DND-41 (cell line): ENCODE data around the gene ZSCAN25.

Experiments used
- ATAC-seq: fragments of 200-7000 bp; cut with Tn5 transposase; 3 replicates; pipeline ENCODE4 v1.9.1; 2021; ENCODE audit warnings: low read depth; ENCODE audit not compliant: insufficient read depth
- DNase-seq: peaks from one replicate; pipeline ENCODE4 v3.0.0-alpha.2; 2020
- H2AFZ ChIP-seq: 2 replicates; pipeline ENCODE4 v1.6.0; 2012; ENCODE audit warnings: low read depth, low read length
- H3K27ac ChIP-seq: 2 replicates; pipeline ENCODE4 v1.5.1; 2012; ENCODE audit warnings: low read length, inconsistent platforms
- H3K27me3 ChIP-seq: fragments of 200-600 bp; sonication (generic); 2 replicates; pipeline ENCODE4 v1.6.0; 2012; ENCODE audit warnings: low read length, mild to moderate bottlenecking, inconsistent platforms; ENCODE audit not compliant: insufficient read depth, poor library complexity
- H3K36me3 ChIP-seq: 2 replicates; pipeline ENCODE4 v1.5.1; 2012; ENCODE audit warnings: low read length, inconsistent platforms; ENCODE audit not compliant: insufficient read depth
- H3K4me1 ChIP-seq: 2 replicates; pipeline ENCODE4 v1.5.1; 2012; ENCODE audit warnings: mild to moderate bottlenecking, low read length; ENCODE audit not compliant: insufficient read depth
- H3K4me2 ChIP-seq: 2 replicates; pipeline ENCODE4 v1.6.0; 2012; ENCODE audit warnings: mild to moderate bottlenecking, moderate library complexity, low read length, inconsistent platforms; ENCODE audit not compliant: insufficient read depth
- H3K4me3 ChIP-seq, 2 experiments: fragments of 200-600 bp in 1 of 2; shearing (Covaris generic) in 1 of 2; 2 replicates each; pipeline ENCODE4 v1.5.1; 2012 to 2016; ENCODE audit warnings: inconsistent platforms in 2 of 2, low read length in 2 of 2, mild to moderate bottlenecking in 2 of 2, low read depth in 1 of 2, moderate library complexity in 1 of 2
- H3K79me2 ChIP-seq: 2 replicates; pipeline ENCODE4 v1.6.0; 2012; ENCODE audit warnings: low read length, inconsistent platforms; ENCODE audit not compliant: insufficient read depth
- H3K9ac ChIP-seq: 2 replicates; pipeline ENCODE4 v1.6.0; 2012; ENCODE audit warnings: low read depth, mild to moderate bottlenecking, inconsistent platforms, low read length, moderate library complexity
- H3K9me3 ChIP-seq: 2 replicates; pipeline ENCODE4 v1.5.1; 2012; ENCODE audit warnings: low read length, moderate library complexity, mild to moderate bottlenecking, inconsistent platforms; ENCODE audit not compliant: insufficient read depth, severe bottlenecking
- H4K20me1 ChIP-seq: 2 replicates; pipeline ENCODE4 v1.6.0; 2012; ENCODE audit warnings: low read length; ENCODE audit not compliant: insufficient read depth
- CTCF ChIP-seq: IDR thresholded peaks from 2 replicates; pipeline ENCODE4 v1.5.1; 2012; ENCODE audit warnings: borderline replicate concordance, low read length, moderate library complexity, mild to moderate bottlenecking; ENCODE audit not compliant: poor library complexity, severe bottlenecking; ENCODE audit errors: extremely low read depth
- EZH2 ChIP-seq: IDR thresholded peaks from 3 replicates; pipeline ENCODE4 v1.6.1; 2012; ENCODE audit warnings: borderline replicate concordance, low read depth, mild to moderate bottlenecking, moderate library complexity, low read length, inconsistent platforms; ENCODE audit not compliant: severe bottlenecking

The ZSCAN25 gene

GRCh38 chr7:99623702-99624447, 7.1 kb downstream of the ZSCAN25 start:
- peaks cover 97% of the 10 kb centered on the region for H3K36me3 ChIP-seq
- TF ChIP-seq EZH2: no peak
- TF ChIP-seq CTCF: no peak
- peak overlapping the region; percentile 99 for H3K27ac ChIP-seq

GRCh38 chr7:99624484-99624883, 7.7 kb downstream of the ZSCAN25 start:
- Histone ChIP-seq H3K4me2 (peak overlapping the region; percentile 63), H3K36me3 (peaks cover 97% of the 10 kb centered on the region), H3K27me3 (no peaks in the 10 kb centered on the region), H3K9me3 (no peaks in the 10 kb centered on the region), H3K27ac (peak overlapping the region; percentile 99), H3K4me1 (peaks cover 68% of the 10 kb centered on the region), H3K4me3 (peak overlapping the region in 1 of 2 experiments; percentile 53; a peak in 2 of 4 replicates), H2AFZ (peak overlapping the region; percentile 9; the same call in 1 of the 2 replicates), H3K9ac (peak overlapping the region; percentile 62), H4K20me1 (peaks cover 1% of the 10 kb centered on the region; the same call in 1 of the 2 replicates), H3K79me2 (peaks cover 58% of the 10 kb centered on the region)
- ATAC-seq: peak; percentile 98
- DNase-seq: peak; percentile 92
- no peak for TF ChIP-seq EZH2
- TF ChIP-seq CTCF: peak; percentile 57

More at GRCh38 chr7:99623702-99624447, 7.1 kb downstream of the ZSCAN25 start:
- ATAC-seq (peak; percentile 21), DNase-seq (no peak)
- peak overlapping the region; percentile 62 for H3K9ac ChIP-seq
- H3K4me3 ChIP-seq: peak overlapping the region in 1 of 2 experiments; percentile 53; a peak in 2 of 4 replicates
- peaks cover 74% of the 10 kb centered on the region for H3K4me1 ChIP-seq
- peak overlapping the region; percentile 9; the same call in 1 of the 2 replicates for H2AFZ ChIP-seq
- peak overlapping the region; percentile 63 for H3K4me2 ChIP-seq
- no peaks in the 10 kb centered on the region for H3K27me3 ChIP-seq
- H3K79me2 ChIP-seq: peaks cover 60% of the 10 kb centered on the region
- no peaks in the 10 kb centered on the region for H3K9me3 ChIP-seq
- H4K20me1 ChIP-seq: 0 out of 2 replicates have a peak, but pooled peaks cover 2% of the 10 kb centered on the region

GRCh38 chr7:99625321-99625720, 8.6 kb downstream of the ZSCAN25 start:
- ATAC-seq (no peak), DNase-seq (no peak)
- Histone ChIP-seq H4K20me1 (peaks cover 8% of the 10 kb centered on the region; the same call in 1 of the 2 replicates), H3K4me3 (peak overlapping the region in 1 of 2 experiments; percentile 53; a peak in 2 of 4 replicates), H2AFZ (no peak overlapping the region), H3K9ac (peak overlapping the region; percentile 62), H3K4me1 (peaks cover 60% of the 10 kb centered on the region), H3K4me2 (peak overlapping the region; percentile 63), H3K36me3 (peaks cover 97% of the 10 kb centered on the region), H3K79me2 (peaks cover 50% of the 10 kb centered on the region), H3K27ac (peak overlapping the region; percentile 99), H3K27me3 (no peaks in the 10 kb centered on the region), H3K9me3 (no peaks in the 10 kb centered on the region)
- TF ChIP-seq EZH2: no peak
- TF ChIP-seq CTCF: no peak
